MM.1S (cell line): Measurements from ENCODE around the gene ILK.

ENCODE experiments used
- DNase-seq: peaks from one replicate; pipeline ENCODE4 v3.0.0-alpha.2; 2015
- H2AFZ ChIP-seq: fragments of 300-600 bp; sonication (generic); 2 replicates; pipeline ENCODE4 v1.6.0; 2016; ENCODE audit warnings: antibody characterized with exemption, low read length
- H3F3A ChIP-seq: fragments of 300-600 bp; sonication (generic); 2 replicates; pipeline ENCODE4 v1.6.1; 2016; ENCODE audit warnings: mild to moderate bottlenecking, antibody characterized with exemption, low read length, moderate library complexity, mixed read lengths; ENCODE audit not compliant: insufficient read depth
- H3K27ac ChIP-seq: fragments of 300-600 bp; sonication (generic); 2 replicates; pipeline ENCODE4 v1.5.1; 2016; ENCODE audit warnings: mild to moderate bottlenecking, low read length
- H3K27me3 ChIP-seq: fragments of 300-600 bp; sonication (generic); replicated peaks from 2 replicates; pipeline ENCODE4 v1.6.0; 2016; ENCODE audit warnings: low read length; ENCODE audit not compliant: insufficient read depth
- H3K36me3 ChIP-seq: fragments of 300-600 bp; sonication (generic); replicated peaks from 2 replicates; pipeline ENCODE4 v1.6.1; 2016; ENCODE audit warnings: mild to moderate bottlenecking, low read length, mixed read lengths; ENCODE audit not compliant: insufficient read depth
- H3K4me1 ChIP-seq: fragments of 300-600 bp; sonication (generic); 2 replicates; pipeline ENCODE4 v1.6.1; 2016; ENCODE audit warnings: low read length, mixed read lengths
- H3K4me2 ChIP-seq: fragments of 300-600 bp; sonication (generic); 2 replicates; pipeline ENCODE4 v1.6.0; 2016; ENCODE audit warnings: low read depth, low read length
- H3K4me3 ChIP-seq: fragments of 300-600 bp; sonication (generic); 2 replicates; pipeline ENCODE4 v1.5.1; 2016; ENCODE audit warnings: low read length, mixed read lengths
- H3K79me2 ChIP-seq: fragments of 300-600 bp; sonication (generic); 2 replicates; pipeline ENCODE4 v1.6.1; 2016; ENCODE audit warnings: mixed run types, low read length, mixed read lengths
- H3K9ac ChIP-seq: fragments of 300-600 bp; sonication (generic); 2 replicates; pipeline ENCODE4 v1.6.1; 2016; ENCODE audit warnings: low read length, mixed read lengths
- H3K9me2 ChIP-seq: fragments of 300-600 bp; sonication (generic); replicated peaks from 2 replicates; pipeline ENCODE4 v1.6.1; 2016; ENCODE audit warnings: mild to moderate bottlenecking, low read length, mixed read lengths; ENCODE audit not compliant: insufficient read depth
- H3K9me3 ChIP-seq: fragments of 300-600 bp; sonication (generic); replicated peaks from 2 replicates; pipeline ENCODE4 v1.6.1; 2016; ENCODE audit warnings: mild to moderate bottlenecking, low read length, mixed read lengths; ENCODE audit not compliant: insufficient read depth
- H4K20me1 ChIP-seq: fragments of 300-600 bp; sonication (generic); 2 replicates; pipeline ENCODE4 v1.6.1; 2016; ENCODE audit warnings: mild to moderate bottlenecking, low read length, moderate library complexity, mixed read lengths; ENCODE audit not compliant: insufficient read depth
- CTCF ChIP-seq: fragments of 300-600 bp; sonication (generic); IDR thresholded peaks from 2 replicates; pipeline ENCODE4 v1.5.1; 2016; ENCODE audit warnings: antibody characterized with exemption, low read length, mixed read lengths
- EZH2 ChIP-seq: fragments of 300-600 bp; sonication (generic); optimal IDR thresholded peaks from 2 replicates; pipeline ENCODE3; 2017; ENCODE audit warnings: low read depth, mild to moderate bottlenecking, antibody characterized with exemption, low read length, mixed read lengths
- EZH2phosphoT487 ChIP-seq: fragments of 300-600 bp; sonication (generic); IDR thresholded peaks from 2 replicates; pipeline ENCODE4 v1.6.1; 2018; ENCODE audit warnings: antibody characterized with exemption, low read length

Gene ILK

GRCh38 chr11:6606471-6607189, 3.1 kb downstream of the ILK start:
- Histone ChIP-seq H2AFZ (peak overlapping the region; percentile 13; the same call in 1 of the 2 replicates), H4K20me1 (no peaks in the 10 kb centered on the region), H3K4me3 (no peak overlapping the region), H3K9me2 (no peaks in the 10 kb centered on the region), H3K4me1 (peaks cover 50% of the 10 kb centered on the region), H3K4me2 (peak overlapping the region; percentile 85), H3K9ac (peak overlapping the region; percentile 17; the same call in 1 of the 2 replicates), H3K79me2 (peaks cover 60% of the 10 kb centered on the region), H3K27me3 (no peaks in the 10 kb centered on the region), H3K9me3 (no peaks in the 10 kb centered on the region), H3F3A (peaks cover 29% of the 10 kb centered on the region), H3K27ac (peak overlapping the region; percentile 52; the same call in 1 of the 2 replicates), H3K36me3 (no peaks in the 10 kb centered on the region)
- DNase-seq = peak; percentile 83
- no peak for TF ChIP-seq CTCF
- no peak for TF ChIP-seq EZH2phosphoT487
- no peak for TF ChIP-seq EZH2

- Histone ChIP-seq H3F3A (peaks cover 31% of the 10 kb centered on the region), H3K36me3 (no peaks in the 10 kb centered on the region), H3K9me2 (no peaks in the 10 kb centered on the region), H3K79me2 (peaks cover 55% of the 10 kb centered on the region), H3K27ac (peak overlapping the region; percentile 52; the same call in 1 of the 2 replicates), H3K27me3 (no peaks in the 10 kb centered on the region), H3K4me1 (peaks cover 43% of the 10 kb centered on the region), H3K4me3 (no peak overlapping the region), H3K4me2 (peak overlapping the region; percentile 85), H4K20me1 (no peaks in the 10 kb centered on the region), H2AFZ (no peak overlapping the region), H3K9me3 (no peaks in the 10 kb centered on the region), H3K9ac (peak overlapping the region; percentile 6; the same call in 1 of the 2 replicates)
- DNase-seq = no peak
- TF ChIP-seq EZH2phosphoT487 (no peak), EZH2 (no peak), CTCF (no peak)
Observed at GRCh38 chr11:6607190-6607795, 3.7 kb downstream of the ILK start.

- peaks cover 48% of the 10 kb centered on the region for H3K79me2 ChIP-seq
- H3K36me3 ChIP-seq = no peaks in the 10 kb centered on the region
- no peak overlapping the region; the same call in 1 of the 2 replicates for H3K27ac ChIP-seq
- no peak for DNase-seq
- H3K4me2 ChIP-seq = peak overlapping the region; percentile 85
- 0 out of 2 replicates have a peak overlapping the region, but pooled peaks have one; percentile 6 for H3K9ac ChIP-seq
- peaks cover 38% of the 10 kb centered on the region for H3F3A ChIP-seq
- H3K9me3 ChIP-seq = no peaks in the 10 kb centered on the region
- H4K20me1 ChIP-seq = no peaks in the 10 kb centered on the region
- no peak for TF ChIP-seq EZH2phosphoT487
- no peak for TF ChIP-seq CTCF
- no peak for TF ChIP-seq EZH2
- peaks cover 43% of the 10 kb centered on the region for H3K4me1 ChIP-seq
- H2AFZ ChIP-seq = no peak overlapping the region
- H3K27me3 ChIP-seq = no peaks in the 10 kb centered on the region
- H3K9me2 ChIP-seq = no peaks in the 10 kb centered on the region
- H3K4me3 ChIP-seq = no peak overlapping the region
Observed at GRCh38 chr11:6608011-6608410, 4.4 kb downstream of the ILK start.
